GM19351 (cell line): ENCODE data around the gene AGBL1.

Experiments
- ATAC-seq: cut with Tn5 transposase; IDR thresholded peaks from one replicate; pipeline ENCODE4 v1.9.1; 2021; ENCODE audit warnings: mild to moderate bottlenecking, moderate library complexity; ENCODE audit not compliant: unreplicated experiment

Gene AGBL1

DNA sequence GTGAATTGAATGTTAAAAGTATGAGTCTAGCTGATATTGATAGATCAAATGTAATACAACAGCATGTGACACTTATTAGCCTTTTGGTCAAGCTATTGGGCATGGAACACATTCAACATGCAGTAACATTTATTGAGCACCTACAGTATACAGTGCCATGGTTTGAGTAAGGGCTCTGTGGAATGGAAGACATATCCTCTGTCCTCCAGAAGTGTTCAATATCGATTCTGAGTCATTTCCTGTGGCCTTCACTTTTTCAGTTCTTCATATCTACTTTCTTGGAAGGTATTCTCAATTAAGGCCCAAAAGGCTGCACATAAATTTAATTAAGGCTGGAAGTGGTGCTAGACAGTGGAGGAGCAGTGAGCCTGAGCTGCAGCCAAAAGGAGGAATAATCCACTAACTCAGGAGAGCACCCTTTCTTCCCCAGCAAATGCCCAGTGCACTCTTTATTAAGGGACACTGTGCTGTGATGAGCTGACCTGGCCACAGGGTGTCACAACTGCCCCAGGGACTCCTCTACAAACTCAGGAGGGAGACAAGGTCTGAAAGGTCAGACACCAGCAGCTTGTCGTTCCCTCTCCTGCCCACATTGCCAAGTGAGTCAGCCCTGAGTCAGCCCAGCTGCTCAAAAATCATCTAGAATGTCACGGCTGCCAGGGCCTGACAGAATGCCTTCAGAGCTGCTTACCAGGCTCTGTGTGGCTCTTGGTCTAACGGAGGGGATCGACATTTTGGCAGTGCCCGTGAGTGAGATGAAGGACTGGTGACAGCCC is 544.8 kb downstream of the AGBL1 start:
- ATAC-seq = peak; percentile 50

DNA sequence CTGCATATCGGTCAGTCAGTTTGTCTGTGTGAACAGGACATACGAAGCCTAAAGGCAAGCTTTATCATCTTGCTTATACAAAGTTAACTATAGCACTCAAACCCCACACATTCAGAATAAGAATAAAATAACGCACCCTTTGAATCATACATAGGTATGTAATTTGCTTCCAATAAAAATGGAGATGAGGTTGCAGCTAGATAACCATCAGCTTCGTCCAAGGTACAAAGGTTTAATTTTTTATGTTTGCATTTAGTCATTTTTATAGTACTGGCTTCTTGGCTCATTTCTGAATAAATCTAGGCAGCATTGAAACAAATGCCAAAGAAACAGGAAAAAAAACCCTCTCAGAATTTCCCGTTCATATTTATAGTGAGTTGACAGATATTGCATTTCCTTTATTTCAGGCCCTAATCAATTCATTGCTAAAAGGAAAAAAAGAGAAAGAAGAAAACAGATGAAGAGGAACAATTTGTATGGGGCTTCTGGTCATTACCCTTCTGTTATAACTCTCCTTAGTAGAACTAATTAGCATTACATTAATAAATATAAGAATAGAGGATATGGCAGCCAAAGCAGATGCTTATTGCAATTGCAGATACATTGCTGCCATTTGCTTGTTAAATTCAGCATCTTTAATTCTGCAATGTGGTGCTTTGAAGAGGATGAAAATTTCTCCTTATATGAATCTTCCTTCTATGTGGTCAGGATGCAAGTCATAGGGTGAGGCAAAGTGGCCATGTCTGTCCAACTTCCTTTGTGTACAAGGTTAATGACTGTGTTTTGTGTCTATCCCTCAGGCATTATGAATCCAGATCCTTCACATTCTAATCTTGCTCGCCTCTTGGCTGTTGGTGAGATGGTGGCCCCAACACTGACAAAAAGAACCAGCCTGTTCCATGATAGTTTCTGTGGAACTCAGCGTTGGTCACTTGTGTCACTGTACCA is 550.0 kb downstream of the AGBL1 start:
- ATAC-seq = no peak

DNA sequence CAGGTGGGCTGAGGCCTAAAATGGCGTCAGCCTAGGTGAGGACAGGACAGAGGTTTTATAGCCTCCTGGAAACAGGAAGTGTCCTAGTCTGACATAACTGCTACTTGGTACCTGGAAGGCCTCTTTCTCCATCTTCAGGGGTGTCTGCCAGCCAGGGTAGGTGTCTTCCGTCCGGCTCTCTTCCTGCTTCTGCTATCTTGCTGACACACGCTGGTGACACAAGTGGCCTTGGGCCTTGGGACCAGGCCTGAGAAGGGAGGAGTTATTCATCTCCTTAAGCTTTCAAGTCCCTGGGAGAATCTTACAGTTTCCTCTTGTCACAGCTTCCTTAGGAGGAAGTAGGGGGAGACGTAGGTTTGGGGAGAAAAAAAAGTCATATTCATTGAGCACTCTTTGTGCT is 551.3 kb downstream of the AGBL1 start:
- no peak for ATAC-seq

DNA sequence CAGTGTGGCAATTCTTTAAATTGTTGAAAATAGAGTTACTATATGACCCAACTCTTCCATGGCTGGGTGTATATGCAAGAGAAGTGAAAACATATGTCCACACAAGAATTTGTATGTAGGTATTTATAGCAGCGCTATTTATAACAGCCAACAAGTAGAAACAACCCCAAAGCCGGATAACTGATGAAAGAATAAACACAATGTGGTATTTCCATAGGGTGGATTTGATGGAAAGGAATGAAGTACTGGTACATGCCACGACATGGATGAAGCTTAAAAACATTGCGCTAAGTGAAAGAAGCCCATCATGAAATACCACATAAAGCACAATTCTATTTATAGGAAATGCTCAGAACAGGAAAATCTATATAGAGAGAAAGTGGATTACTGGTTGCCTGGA is 554.5 kb downstream of the AGBL1 start:
- no peak for ATAC-seq

DNA sequence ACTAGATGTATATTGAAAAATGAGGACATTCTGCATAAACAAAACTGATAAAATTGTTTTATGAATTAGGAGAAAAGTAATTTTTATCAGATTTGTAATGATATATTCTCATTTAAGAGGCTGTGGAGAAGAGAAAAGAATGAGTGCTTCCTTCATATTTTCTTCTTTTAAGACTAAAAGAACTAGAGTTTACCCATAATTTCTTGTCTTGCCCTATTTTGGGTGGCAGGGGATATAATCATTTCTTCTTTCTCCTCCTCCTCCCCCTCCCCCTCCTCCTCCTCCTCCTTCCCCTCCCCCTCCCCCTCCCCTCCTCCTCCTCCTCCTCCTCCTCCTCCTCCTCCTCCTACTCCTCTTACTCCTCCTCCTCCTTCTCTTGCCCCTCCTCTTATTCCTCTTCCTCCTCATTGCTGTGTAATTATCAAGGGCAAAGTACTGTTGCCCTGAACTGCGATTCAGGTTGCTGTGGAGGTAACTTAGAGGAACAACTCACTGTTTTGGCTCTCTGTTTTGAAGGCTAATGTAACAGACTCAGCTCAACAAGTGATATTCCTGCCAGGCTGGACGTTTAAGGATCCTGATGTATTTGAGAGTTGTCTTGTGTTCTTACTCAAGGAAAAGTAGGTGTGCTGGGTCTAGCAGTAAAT is 555.4 kb downstream of the AGBL1 start:
- ATAC-seq = no peak

DNA sequence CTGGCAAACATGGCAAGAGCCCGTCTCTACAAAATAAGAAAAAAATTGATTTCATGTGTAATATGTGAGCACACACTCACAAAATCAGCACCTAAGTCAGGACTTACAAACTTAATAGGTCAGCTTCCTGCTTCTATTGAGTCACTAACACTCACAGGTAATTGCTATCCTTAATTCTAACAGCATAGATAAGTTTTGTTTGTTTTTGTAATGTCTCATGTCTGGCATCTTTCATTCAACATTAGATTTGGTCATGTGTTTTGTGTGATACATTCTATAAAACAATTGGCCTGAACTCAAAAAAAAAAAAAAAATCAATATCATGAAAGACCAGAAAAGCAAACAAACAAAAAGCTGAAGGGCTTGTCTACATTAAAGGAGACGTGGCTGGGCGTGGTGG is 564.7 kb downstream of the AGBL1 start:
- ATAC-seq = no peak

DNA sequence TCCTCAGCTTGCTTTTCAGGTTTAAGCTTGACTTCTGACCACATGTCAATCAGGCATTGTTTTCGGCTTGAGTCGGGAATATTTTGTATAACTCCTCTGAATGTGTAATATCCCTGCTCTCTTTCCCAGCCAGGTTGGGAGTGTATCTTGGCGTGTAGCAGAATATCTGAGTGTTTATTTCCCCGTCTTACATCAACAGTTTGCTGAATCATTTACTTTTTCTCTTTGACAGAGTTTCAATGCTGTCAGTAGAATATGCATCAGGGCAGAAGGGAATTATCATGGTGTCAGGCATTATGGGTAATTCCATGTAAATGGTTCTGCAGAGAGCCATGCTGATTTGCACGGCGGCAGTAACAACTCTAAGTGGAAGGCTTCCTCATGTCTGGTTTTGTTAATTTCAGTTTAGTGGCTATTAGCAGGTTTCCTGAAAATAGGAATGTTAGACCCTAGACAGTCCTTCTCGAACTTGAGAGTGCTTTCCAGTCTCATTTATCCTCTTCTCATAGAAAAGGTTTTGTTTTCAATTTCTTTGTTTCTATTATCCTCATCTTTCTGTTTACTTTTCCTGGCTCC is 566.3 kb downstream of the AGBL1 start:
- ATAC-seq = no peak

DNA sequence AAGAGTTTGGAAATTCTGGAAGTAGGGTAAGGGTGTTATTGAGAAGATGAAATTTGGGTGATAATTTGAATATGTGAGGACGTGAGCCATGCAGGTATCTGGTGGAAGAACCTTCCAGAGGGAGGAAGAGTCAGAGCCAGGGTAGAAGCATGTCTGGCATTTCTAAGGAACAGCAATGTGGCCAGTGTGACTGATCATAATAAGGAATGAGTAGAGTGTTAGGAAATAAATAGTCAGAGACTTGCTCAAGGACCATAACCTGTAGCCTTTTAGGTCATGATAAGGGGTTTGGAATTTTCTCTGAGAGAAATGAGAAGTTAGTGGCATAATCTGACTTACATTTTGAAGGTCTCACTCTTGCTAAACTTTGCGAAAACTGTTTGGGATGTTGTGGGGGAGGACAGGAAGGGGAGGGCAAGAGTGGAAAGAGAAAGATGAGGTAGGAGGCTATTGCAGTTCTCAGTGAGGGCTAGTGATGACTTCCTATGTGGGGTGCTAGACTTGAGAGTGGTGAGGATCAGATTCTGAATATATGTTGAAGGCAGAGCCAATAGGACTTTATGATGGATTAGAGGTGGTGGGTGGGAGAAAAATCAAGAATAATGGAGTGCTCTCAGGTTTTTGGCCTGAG is 568.3 kb downstream of the AGBL1 start:
- ATAC-seq = no peak

DNA sequence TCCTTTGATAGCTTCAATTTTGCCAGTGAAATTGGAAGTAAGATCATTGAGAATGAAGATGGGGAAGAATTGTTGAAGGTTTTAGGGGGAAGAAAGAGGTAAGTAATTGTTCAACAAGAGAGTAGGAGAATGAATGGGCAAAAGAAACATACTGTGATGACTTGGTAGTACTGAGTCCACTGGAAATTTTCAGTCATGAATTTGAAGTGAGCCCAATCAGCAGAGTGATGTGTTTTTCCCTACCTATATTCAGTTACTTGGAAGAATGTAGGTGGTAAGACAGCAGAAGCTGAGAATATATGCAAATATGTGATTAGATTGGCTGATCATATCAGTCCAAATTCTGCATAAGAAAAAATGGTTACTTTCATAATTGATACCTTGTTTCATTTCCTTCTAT is 569.6 kb downstream of the AGBL1 start:
- ATAC-seq = no peak

DNA sequence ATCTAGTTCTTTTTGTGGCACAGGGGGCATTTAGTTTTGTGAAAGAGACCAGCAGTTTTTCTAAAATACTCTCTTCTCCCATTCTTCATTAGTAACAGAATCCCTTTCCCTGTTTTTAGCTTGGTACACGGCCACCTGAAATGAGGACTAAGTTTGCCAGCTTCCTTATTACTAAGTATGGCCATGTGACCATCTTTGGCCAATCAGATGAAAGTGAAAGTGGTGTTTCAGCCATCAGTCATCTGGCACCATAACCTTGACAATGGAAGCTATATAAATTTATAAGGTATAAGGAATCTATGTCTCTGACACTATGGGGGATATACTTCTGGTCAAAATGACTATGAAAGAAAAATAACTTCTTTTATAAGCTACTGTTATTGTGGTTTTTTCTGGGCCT is 570.4 kb downstream of the AGBL1 start:
- ATAC-seq = no peak

DNA sequence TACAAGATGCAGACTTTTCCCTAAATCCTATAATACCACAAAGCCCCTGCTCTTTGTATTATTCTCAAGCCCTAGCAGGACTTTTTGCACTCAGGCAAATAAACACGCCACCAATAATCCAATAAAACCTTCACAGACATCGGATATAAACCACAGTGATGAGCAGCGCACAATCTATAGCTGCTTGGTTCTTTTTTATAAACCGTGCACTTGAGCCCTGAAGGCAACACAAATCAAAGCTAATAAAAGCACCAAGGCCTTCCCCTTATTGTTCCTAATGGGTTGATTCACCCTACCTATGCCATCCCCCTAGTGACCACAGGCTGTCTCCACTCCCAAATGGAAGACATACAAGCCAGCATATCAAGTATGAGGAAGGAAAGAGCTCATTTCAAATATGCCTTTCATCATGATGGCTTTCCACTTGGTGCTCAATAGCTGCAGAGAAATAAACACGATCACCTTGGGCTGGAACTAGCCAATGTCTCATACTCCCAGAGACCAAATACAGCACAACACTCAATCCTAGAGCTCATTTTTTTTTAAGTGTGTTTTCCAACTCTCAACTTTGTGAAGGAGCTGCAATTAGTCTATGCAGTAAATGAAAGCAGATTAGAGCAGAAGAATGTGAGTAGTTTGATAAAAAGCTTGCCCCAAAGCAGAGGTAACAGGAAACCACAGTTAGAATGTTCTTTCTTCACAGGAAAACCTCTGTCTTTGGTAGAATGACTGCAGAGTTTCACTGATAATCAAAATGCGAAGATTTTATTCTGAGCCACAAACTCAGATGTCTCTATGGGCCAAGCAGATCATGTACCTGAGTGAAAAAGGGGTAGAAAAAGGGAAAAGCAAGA is 573.9 kb downstream of the AGBL1 start:
- ATAC-seq = no peak

DNA sequence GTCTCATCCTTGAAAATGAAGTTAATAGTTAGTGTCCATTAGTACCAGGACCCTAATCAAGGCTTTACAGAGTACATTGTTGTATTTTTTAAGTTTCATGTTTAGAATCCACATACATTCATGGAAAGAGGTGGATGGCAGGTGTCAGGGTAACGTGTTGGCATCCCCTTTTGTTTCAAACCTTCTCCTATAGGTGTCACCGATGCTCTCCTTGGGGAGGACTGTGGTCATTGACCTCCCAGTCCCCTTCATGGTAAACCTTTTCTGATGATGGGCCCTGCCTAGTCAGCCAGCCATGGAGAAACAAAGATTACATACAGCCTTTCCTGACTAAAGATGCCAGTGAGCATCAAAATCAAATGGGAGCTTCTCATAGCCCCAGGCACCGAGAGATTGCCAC is 574.8 kb downstream of the AGBL1 start:
- no peak for ATAC-seq

DNA sequence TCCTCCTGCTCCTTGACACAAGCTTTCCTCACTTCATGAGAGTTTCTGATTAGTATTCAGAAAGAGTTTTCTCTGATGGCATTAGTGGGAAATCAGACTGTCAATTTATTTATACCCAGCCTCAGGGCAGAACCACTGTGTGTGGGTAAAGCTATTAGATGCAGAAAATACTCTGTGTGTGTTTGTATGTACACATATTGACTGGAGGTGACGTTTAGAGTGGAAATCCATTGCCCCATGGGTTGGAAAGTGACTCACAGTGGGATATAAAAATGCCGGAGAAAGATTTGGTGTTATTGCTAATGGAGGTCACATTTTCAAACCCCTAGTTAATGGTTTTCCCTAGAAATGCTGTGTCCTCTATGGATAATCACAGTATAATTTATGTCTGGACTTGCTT is 577.6 kb downstream of the AGBL1 start:
- ATAC-seq = no peak

DNA sequence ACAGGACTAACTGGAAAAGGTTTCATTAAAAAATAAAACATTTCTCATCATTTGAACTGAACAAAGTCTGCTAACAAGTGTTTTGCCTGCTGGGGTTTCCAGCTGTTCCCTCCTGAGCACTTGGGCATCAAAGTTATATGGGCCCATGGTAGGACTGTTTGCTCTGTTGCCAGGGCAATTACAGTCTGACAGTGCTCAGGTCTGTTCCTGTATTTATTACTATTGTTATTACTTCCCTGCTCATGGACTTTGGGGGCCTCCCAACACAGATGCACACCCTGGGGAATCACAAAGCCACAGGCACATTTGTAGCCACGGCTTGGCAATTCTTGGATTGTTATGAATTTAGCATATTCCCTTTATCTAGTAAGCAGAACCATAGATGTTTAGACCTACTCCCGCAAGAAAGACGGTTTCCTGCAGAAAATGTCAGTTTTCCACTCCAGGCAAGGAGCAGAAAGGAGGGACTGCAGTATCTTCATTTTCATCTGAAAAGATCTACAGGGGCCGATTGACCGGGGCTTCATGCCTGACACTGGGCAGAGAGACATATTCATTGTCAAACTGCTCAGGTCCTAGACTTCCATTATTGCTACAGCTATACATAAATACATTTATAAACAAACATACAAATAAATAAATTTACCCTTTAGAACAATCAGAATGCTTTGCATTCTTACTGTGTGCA is 580.2 kb downstream of the AGBL1 start:
- ATAC-seq = no peak

DNA sequence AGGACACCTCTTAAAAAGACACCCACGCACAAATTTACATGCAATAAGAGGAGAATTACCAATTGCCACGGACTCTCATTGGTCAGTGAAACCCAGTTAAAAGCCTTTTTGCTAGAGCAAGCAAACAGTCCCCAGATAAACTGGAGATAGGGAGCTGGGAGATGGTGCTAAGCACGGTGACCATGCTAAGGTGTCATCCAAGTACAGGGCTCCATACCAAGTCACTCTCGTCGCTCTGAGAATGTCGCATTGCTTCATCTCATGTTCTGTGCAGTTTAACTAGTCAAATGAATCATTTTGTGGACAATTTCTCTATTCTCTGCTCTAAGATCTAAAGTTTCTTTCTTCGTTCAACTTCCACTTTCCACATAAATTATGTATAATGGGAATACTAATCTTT is 581.9 kb downstream of the AGBL1 start:
- ATAC-seq = no peak

DNA sequence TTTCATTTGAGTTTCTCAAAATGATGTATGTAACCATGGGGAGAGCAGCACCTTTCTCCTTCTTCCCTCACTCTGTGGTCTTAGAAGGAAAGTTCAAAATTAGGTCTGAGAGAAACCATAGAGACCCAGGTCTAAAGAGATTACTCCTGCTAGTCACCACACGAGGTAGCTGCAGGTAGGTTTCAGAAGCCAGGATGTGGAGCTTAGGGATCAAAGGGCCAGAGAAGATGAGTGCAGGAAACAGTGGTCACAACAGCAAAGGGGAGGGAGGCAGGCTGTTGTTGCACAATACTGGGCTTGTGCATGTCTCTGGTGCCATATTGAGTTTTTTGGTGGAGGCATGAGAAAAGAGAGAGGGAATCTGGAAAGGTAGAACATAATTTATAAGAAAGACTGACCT is 583.6 kb downstream of the AGBL1 start:
- no peak for ATAC-seq

DNA sequence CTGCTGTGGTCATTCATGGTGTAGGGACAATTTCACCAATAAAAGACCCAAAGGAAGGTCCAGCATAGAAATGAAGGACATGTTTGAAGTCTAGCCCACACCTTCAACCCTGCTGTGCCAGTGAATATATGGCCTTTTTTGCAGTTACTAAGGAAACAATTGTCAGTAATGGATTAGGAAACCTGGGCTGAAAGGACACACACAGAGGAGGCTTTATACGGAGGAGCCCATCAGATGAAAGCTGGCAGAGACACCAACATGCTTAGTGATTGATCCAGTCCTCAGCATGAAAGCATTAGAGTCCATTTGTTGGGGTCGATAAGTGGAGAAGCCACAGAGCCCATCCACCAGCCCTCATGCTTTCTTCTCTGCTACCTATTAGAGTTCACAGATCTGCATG is 584.3 kb downstream of the AGBL1 start:
- no peak for ATAC-seq

DNA sequence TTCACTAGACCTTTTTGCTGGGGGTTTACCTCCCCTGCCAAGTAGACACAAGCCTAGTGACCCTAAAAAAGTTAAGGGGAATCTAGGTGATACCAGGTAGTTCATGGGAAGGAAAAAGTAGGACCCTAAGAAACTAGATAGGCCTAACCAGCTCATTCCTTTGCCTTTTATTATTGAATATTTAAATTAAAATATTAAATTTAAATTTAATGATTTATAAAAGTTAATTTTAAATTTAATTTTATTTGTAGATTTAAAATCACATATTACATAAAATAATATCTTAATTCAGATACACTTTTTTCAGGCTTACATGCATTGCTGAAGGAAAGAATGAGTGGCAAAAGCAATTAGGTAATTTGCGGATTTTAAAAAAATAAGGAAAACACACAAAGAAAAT is 584.9 kb downstream of the AGBL1 start:
- ATAC-seq = no peak

DNA sequence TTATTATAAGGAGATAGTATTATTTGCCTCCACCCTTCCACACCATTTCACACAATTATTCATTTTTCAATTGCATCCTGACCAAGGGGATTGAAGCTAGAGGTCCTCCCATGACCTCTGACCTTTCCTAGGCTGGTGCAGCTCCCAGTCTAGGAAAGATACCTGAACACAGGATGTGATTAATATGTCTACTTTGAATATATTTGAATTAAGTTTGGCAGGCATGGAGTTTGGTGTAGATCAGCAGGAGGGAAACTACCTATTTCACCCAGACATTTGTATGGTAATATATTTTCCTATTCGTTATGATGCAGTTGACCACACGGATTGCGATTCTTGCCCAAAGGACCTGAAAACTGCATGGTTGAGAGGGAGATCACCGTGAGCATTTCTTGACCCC is 596.3 kb downstream of the AGBL1 start:
- no peak for ATAC-seq
